HG03097 (cell line): ENCODE measurements around the gene TDP2.
"Not testable (repeated sequence)": the region's sequence is repeated elsewhere in the genome, so short reads cannot be mapped to it uniquely, and the experiment has no call there.

Experiments
- ATAC-seq: cut with Tn5 transposase; IDR thresholded peaks from one replicate; pipeline ENCODE4 v1.9.1; 2021; ENCODE audit not compliant: unreplicated experiment, low FRiP score

TDP2 gene

GRCh38 chr6:24683297-24684296, 16.9 kb upstream of the TDP2 start:
- no peak for ATAC-seq

- no peak for ATAC-seq
Observed at GRCh38 chr6:24680582-24680981, 13.9 kb upstream of the TDP2 start.

GRCh38 chr6:24678792-24679352, 12.2 kb upstream of the TDP2 start:
- ATAC-seq: not testable (repeated sequence)

GRCh38 chr6:24673625-24674024, 6.9 kb upstream of the TDP2 start:
- ATAC-seq: no peak

DNA sequence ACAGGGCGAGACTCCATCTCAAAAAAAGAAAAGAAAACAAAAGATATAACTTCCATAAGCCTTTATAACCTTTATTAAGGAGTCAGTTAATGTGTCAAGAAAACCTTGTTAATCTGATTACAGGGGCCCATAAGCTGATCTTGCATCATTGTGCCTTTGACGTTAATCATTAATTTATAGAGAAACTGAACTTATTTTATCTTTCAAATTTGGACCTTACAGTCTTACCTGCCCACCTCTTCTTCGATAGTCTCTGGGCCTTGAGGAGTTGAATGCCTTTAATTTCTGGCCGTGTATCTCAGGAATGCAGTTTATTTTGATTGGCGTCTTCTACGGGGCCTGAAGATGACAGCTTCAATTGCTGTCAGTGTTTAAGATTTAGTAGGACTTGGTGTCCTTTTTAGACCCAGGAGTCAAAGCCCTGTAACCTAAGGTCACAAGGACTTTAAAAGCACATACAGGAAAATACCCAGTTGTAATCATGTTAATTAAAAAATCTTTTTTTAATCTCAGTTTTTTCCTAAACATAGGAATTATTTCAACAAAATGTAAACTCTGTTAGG, 6.0 kb upstream of the TDP2 start:
- no peak for ATAC-seq

DNA sequence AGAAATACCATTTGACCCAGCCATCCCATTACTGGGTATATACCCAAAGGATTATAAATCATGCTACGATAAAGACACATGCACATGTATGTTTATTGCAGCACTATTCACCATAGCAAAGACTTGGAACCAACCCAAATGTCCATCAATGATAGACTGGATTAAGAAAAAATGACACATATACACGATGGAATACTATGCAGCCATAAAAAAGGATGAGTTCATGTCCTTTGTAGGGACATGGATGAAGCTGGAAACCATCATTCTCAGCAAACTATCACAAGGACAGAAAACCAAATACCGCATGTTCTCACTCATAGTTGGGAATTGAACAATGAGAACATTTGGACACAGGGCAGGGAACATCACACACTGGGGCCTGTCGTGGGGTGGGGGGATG, 4.4 kb upstream of the TDP2 start:
- not testable (repeated sequence) for ATAC-seq

- not testable (repeated sequence) for ATAC-seq
Observed at GRCh38 chr6:24670492-24670891, 3.8 kb upstream of the TDP2 start.

- no peak for ATAC-seq
Observed at GRCh38 chr6:24668997-24669361, 2.3 kb upstream of the TDP2 start.

DNA sequence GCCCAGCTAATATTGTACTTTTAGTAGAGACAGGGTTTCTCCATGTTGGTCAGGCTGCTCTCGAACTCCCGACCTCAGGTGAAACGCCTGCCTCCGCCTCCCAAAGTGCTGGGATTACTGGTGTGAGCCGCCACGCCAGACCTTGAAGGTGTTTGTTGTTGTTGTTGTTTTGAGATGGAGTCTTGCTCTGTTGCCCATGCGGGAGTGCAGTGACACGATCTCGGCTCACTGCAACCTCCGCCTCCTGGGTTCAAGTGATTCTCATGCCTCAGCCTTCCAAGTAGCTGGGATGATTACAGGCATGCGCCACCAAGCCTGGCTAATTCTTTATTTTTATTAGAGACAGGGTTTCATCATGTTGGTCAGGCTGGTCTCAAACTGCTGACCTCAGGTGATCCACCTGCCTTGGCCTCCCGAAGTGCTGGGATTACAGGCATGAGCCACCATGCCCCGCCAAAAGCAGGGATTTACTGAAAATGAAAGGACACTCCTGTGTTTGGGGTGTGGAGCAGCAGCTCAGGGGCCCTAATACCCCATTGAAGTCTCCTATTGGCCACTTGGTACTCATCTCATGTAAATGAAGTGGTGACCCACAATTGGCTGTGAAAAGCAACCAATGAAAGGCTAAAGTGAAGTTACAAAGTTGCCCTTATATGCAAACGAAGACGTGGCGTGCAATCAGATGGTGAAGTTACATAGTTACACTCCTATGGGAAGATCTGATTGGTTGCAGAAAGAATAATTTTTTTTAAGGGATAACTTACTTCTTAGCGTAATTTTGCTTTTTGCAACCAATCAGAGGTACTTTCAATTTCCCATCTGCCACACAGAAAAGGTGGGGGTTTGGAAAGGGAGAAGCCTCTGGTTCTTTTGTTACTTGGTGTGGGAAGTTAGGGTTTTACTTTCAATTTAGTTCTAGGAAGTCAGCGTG, 1.6 kb upstream of the TDP2 start:
- ATAC-seq: not testable (repeated sequence)

- ATAC-seq: peak; percentile 9
Observed at GRCh38 chr6:24667378-24667803, 692 bp upstream of the TDP2 start.

- peak; percentile 25 for ATAC-seq
Observed at GRCh38 chr6:24666097-24666640, 530 bp downstream of the TDP2 start.

GRCh38 chr6:24664046-24664987, 2.4 kb downstream of the TDP2 start:
- no peak for ATAC-seq

DNA sequence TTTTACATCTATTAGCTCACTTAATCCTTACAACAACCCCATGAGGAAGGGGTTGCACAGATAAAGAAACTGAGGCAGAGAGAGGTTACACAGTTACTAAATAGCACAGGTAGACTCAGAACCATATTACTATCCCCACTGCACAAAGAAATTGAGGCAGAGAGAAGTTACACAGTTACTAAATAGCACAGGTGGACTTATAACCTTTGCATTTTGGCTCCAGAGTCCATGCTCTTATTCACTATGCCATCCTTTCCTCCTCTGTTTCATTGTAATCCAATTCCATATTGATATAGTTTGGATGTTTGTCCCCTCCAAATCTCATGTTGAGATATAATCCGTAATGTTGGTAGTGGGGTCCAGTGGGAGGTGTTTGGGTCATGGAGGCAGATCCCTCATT, 3.5 kb downstream of the TDP2 start:
- ATAC-seq: no peak

GRCh38 chr6:24662236-24662635, 4.5 kb downstream of the TDP2 start:
- ATAC-seq: no peak

- not testable (repeated sequence) for ATAC-seq
Observed at GRCh38 chr6:24661759-24662158, 4.9 kb downstream of the TDP2 start.

DNA sequence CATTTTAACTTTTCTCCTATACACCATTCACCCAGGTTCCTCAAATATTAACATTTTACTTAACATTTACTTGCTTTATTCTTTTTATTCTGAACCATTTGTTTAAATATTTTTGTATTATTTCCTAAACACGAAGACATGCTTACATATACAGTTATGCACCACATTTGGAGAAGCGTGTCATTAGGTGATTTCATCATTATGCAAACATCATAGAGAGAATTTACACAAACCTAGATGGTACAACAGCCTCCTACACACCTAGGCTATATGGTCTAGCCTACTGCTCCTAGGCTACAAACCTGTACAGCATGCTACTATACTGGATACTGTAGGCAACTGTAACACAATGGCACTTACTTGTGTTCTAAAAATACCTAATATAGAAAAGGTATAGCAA, 6.6 kb downstream of the TDP2 start:
- ATAC-seq: no peak

GRCh38 chr6:24659561-24659960, 7.1 kb downstream of the TDP2 start:
- ATAC-seq: no peak

- no peak for ATAC-seq
Observed at GRCh38 chr6:24658573-24659560, 7.8 kb downstream of the TDP2 start.
